ENCODE results near the gene NRL. TPM values are rescaled to one million over a fixed set of nuclear protein-coding genes. Genes with fewer than 3 reads are reported as not detected.

NRL gene
- total and polyA plus RNA-seq, 2 donors from 2014 or later, result 4.9 to 5.5 TPM

DNA sequence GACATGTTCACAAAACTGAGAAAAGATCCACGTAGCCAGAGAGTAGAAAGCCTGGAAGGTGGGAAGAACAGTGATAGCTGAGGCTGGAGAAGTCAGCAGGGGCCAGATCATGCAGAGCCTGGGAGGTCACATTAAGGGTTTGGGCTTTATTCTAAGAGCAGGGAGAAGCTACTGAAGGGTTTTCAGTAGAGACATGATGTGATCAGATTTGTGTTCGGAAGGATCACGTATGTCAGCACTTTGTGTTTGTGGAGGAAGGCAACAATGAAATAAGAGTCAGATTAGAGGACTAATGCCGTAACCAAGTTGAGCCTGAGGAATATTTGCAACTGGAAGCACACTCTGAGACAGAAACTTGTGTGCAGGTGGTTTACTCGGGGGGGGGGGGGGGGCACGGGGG is 24.9 kb downstream of the NRL start:
- DNase-seq (no peak), FAIRE-seq (no peak)
- Histone ChIP-seq H3K9ac (ENCODE audit: low read length in 3 of 3) (no peak overlapping the region), H3K27me3 (ENCODE audit: control insufficient read depth, insufficient read depth, low read length) (no peaks in the 10 kb centered on the region), H3K4me1 (ENCODE audit: control insufficient read depth in 2 of 3, insufficient read depth in 2 of 3, low read depth in 1 of 3, low read length in 3 of 3) (peaks cover 0 to 13% (median 0%) of the 10 kb centered on the region in 3 donors), H3K27ac (ENCODE audit: low read depth in 2 of 2, low read length in 2 of 2) (no peak overlapping the region), H3K9me3 (ENCODE audit: control insufficient read depth in 2 of 3, insufficient read depth in 1 of 3, low read length in 3 of 3) (no peaks in the 10 kb centered on the region), H3K36me3 (ENCODE audit: control insufficient read depth in 2 of 3, insufficient read depth in 3 of 3, low read length in 3 of 3) (no peaks in the 10 kb centered on the region), H3K4me3 (ENCODE audit: low read length in 3 of 3) (no peak overlapping the region)
- TF ChIP-seq, protein P1, sequence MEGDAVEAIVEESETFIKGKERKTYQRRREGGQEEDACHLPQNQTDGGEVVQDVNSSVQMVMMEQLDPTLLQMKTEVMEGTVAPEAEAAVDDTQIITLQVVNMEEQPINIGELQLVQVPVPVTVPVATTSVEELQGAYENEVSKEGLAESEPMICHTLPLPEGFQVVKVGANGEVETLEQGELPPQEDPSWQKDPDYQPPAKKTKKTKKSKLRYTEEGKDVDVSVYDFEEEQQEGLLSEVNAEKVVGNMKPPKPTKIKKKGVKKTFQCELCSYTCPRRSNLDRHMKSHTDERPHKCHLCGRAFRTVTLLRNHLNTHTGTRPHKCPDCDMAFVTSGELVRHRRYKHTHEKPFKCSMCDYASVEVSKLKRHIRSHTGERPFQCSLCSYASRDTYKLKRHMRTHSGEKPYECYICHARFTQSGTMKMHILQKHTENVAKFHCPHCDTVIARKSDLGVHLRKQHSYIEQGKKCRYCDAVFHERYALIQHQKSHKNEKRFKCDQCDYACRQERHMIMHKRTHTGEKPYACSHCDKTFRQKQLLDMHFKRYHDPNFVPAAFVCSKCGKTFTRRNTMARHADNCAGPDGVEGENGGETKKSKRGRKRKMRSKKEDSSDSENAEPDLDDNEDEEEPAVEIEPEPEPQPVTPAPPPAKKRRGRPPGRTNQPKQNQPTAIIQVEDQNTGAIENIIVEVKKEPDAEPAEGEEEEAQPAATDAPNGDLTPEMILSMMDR (IDR thresholded peaks at IDR 0.05; ENCODE audit: borderline replicate concordance, extremely low read depth, insufficient read depth), result no peak
- intact Hi-C loops (cut with DNase I), result no loop called here

DNA sequence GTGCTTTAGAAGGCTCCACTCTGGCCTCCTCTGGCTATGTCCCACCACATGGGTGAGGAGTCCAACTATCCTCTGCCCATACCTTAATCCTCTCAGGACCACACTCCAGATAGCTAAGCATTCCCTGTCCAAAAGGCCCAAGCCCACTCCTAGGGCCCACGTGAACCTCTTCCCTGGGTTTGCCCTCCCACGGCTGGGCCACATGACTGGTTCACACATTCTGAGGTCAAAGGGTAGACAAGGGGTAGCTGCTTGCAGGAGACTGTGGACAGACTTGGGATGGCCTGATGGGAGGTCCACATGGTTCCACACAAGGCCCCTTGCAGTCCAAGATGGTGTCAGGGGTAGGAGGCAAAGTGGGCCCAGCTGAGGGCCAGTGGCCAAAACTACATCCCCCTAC is 26.7 kb downstream of the NRL start:
- TF ChIP-seq, protein P1 (IDR thresholded peaks at IDR 0.05; ENCODE audit: borderline replicate concordance, extremely low read depth, insufficient read depth), result no peak
- DNase-seq, result no peak
- Histone ChIP-seq H3K27ac (ENCODE audit: low read depth in 2 of 2, low read length in 2 of 2) (no peak overlapping the region), H3K9ac (ENCODE audit: low read length in 3 of 3) (no peak overlapping the region), H3K4me3 (ENCODE audit: low read length in 3 of 3) (no peak overlapping the region), H3K4me1 (ENCODE audit: control insufficient read depth in 2 of 3, insufficient read depth in 2 of 3, low read depth in 1 of 3, low read length in 3 of 3) (peaks cover 0 to 6% (median 0%) of the 10 kb centered on the region in 3 donors), H3K27me3 (ENCODE audit: control insufficient read depth, insufficient read depth, low read length) (no peaks in the 10 kb centered on the region), H3K36me3 (ENCODE audit: control insufficient read depth in 2 of 3, insufficient read depth in 3 of 3, low read length in 3 of 3) (no peaks in the 10 kb centered on the region), H3K9me3 (ENCODE audit: control insufficient read depth in 2 of 3, insufficient read depth in 1 of 3, low read length in 3 of 3) (no peaks in the 10 kb centered on the region)
- intact Hi-C loops (cut with DNase I), result no loop called here
- no peak for FAIRE-seq

DNA sequence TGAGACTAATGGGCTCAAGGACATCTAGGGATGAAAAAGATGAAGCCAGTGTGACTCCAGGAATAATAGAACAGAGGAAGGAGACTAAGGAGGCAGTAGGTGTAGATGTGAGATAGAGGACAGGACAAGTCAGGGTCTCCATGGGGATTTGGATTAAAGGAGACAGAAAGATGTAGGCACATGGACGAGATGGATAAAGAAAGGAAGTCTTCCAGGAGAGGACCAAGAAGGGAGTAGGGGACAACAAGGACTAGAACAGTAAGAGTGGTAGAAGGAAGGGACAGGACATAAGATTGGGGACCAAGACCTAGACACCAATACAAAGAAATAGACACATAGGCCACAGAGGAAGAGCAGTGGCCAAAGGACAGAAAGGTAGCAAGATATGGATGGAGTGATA is 27.7 kb downstream of the NRL start:
- H3K4me3 ChIP-seq (ENCODE audit: low read length in 3 of 3), result no peak overlapping the region
- no peaks in the 10 kb centered on the region for H3K9me3 ChIP-seq (ENCODE audit: control insufficient read depth in 2 of 3, insufficient read depth in 1 of 3, low read length in 3 of 3)
- DNase-seq (no peak), FAIRE-seq (no peak)
- no peak overlapping the region for H3K9ac ChIP-seq (ENCODE audit: low read length in 3 of 3)
- no peaks in the 10 kb centered on the region for H3K36me3 ChIP-seq (ENCODE audit: control insufficient read depth in 2 of 3, insufficient read depth in 3 of 3, low read length in 3 of 3)
- TF ChIP-seq, protein P1 (IDR thresholded peaks at IDR 0.05; ENCODE audit: borderline replicate concordance, extremely low read depth, insufficient read depth), result no peak
- no peak overlapping the region for H3K27ac ChIP-seq (ENCODE audit: low read depth in 2 of 2, low read length in 2 of 2)
- H3K4me1 ChIP-seq (ENCODE audit: control insufficient read depth in 2 of 3, insufficient read depth in 2 of 3, low read depth in 1 of 3, low read length in 3 of 3), result no peaks in the 10 kb centered on the region
- intact Hi-C loops (cut with DNase I), result no loop called here
- no peaks in the 10 kb centered on the region for H3K27me3 ChIP-seq (ENCODE audit: control insufficient read depth, insufficient read depth, low read length)
